NCI-H345 treated with DMSO at 0.1 percent for 48 hours (cell line): ENCODE measurements around the gene RNF26.

Experiments used
- DNase-seq: peaks from one replicate; lab custom pipeline; 2025; ENCODE audit not compliant: unreplicated experiment; lab: John Stamatoyannopoulos, UW

RNF26 gene

GRCh38 chr11:119335655-119336543 is 1.6 kb downstream of the RNF26 start:
- DNase-seq: no peak

- DNase-seq: no peak
Measured at GRCh38 chr11:119336744-119337469, 2.6 kb downstream of the RNF26 start.

- DNase-seq: no peak
Measured at GRCh38 chr11:119337581-119338317, 3.4 kb downstream of the RNF26 start.

GRCh38 chr11:119338318-119338890 is 4.1 kb downstream of the RNF26 start:
- peak; percentile 12 for DNase-seq

- no peak for DNase-seq
Measured at GRCh38 chr11:119338965-119339588, 4.8 kb downstream of the RNF26 start.

- DNase-seq: no peak
Measured at GRCh38 chr11:119339589-119340334, 5.4 kb downstream of the RNF26 start.

GRCh38 chr11:119340335-119341221 is 6.3 kb downstream of the RNF26 start, which contains the start of gene C1QTNF5:
Gene C1QTNF5, minus strand, starts transcription at chr11:119340883. Its CDS starts 486 bp downstream, at chr11:119340397.
- no peak for DNase-seq

- no peak for DNase-seq
Measured at GRCh38 chr11:119341222-119342022, 7.1 kb downstream of the RNF26 start.

GRCh38 chr11:119342023-119342300 is 7.6 kb downstream of the RNF26 start:
- no peak for DNase-seq

GRCh38 chr11:119342362-119343130 is 8.2 kb downstream of the RNF26 start:
- DNase-seq: no peak

GRCh38 chr11:119343726-119344125 is 9.4 kb downstream of the RNF26 start:
- no peak for DNase-seq

GRCh38 chr11:119344291-119345010 is 10.1 kb downstream of the RNF26 start:
- DNase-seq: no peak

GRCh38 chr11:119345685-119346084 is 11.4 kb downstream of the RNF26 start:
- DNase-seq: no peak

- no peak for DNase-seq
Measured at GRCh38 chr11:119346605-119347004, 12.3 kb downstream of the RNF26 start, which contains the start of gene MFRP. Gene MFRP, minus strand, starts transcription at chr11:119346705. Its CDS starts 192 bp downstream, at chr11:119346513.

GRCh38 chr11:119347242-119347641 is 12.9 kb downstream of the RNF26 start:
- no peak for DNase-seq

GRCh38 chr11:119347940-119348605 is 13.7 kb downstream of the RNF26 start:
- no peak for DNase-seq
